ENCODE data around the gene TNIP3. TPM values are rescaled to one million over a fixed set of nuclear protein-coding genes. Genes with fewer than 3 reads are reported as not detected.

The TNIP3 gene
- total RNA-seq, 1 donor from 2014 or later = not detected

DNA sequence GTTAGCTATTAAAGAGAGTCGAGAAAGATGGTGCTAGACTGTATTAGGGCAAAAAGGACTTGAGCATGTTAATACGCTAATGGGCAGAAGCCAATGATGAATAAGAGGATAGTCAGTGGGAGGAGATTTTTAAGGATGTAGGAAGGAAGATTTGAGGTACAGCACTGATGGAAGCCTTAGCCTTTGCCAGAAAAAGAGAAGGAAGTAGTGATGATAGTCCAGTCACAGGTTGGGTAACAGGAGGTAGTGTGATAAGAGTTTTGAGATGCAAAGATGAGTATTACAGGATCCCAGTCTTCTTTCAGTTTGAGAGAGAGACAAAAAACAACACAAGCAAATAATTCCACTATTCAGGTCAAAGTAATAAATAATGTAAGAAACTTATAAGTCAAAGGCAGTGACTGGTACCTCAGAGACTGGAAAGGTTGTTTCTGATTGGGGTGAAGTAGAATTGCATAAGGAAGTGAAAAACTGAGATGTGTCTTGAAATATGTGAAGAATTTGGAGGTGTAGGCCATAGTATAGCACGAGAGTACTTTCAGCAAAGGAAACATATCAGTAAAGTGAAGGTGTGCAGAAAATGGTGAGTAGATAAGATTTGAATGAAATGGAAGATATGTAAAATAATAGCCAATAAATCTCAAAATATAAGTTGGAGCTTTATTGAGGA lies 69.7 kb downstream of the TNIP3 start:
- Histone ChIP-seq H3K27me3 (ENCODE audit: low read depth) (no peaks in the 10 kb centered on the region), H3K4me3 (no peak overlapping the region), H3K36me3 (no peaks in the 10 kb centered on the region), H3K4me1 (no peaks in the 10 kb centered on the region), H3K9me3 (replicated peaks) (no peaks in the 10 kb centered on the region), H3K27ac (replicated peaks) (no peak overlapping the region)
- no peak for DNase-seq
- TF ChIP-seq, protein P1, sequence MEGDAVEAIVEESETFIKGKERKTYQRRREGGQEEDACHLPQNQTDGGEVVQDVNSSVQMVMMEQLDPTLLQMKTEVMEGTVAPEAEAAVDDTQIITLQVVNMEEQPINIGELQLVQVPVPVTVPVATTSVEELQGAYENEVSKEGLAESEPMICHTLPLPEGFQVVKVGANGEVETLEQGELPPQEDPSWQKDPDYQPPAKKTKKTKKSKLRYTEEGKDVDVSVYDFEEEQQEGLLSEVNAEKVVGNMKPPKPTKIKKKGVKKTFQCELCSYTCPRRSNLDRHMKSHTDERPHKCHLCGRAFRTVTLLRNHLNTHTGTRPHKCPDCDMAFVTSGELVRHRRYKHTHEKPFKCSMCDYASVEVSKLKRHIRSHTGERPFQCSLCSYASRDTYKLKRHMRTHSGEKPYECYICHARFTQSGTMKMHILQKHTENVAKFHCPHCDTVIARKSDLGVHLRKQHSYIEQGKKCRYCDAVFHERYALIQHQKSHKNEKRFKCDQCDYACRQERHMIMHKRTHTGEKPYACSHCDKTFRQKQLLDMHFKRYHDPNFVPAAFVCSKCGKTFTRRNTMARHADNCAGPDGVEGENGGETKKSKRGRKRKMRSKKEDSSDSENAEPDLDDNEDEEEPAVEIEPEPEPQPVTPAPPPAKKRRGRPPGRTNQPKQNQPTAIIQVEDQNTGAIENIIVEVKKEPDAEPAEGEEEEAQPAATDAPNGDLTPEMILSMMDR (IDR thresholded peaks at IDR 0.05; ENCODE audit: borderline replicate concordance) = no peak
- intact Hi-C loops (cut with micrococcal nuclease) = no loop called here

DNA sequence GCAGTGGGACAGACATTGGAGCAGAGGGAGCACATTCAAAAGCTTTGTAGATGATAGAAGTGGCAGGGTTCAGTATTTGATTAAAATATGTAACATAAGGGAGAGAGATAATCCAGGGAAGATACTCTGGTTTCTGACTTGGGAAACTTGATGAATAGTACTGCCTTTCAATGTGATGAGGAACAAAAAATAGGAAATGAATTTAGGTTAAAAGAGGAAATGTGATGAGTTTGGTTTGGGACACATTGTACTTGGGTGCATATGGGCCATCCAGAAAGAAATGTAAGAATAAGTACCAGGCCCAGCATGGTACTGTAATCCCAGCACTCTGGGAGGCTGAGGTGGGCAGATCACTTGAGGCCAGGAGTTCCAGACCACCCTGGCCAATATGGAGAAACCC lies 70.9 kb downstream of the TNIP3 start:
- intact Hi-C loops (cut with micrococcal nuclease) = no loop called here
- H3K36me3 ChIP-seq = no peaks in the 10 kb centered on the region
- TF ChIP-seq, protein P1 (IDR thresholded peaks at IDR 0.05; ENCODE audit: borderline replicate concordance) = no peak
- no peak overlapping the region for H3K4me3 ChIP-seq
- H3K9me3 ChIP-seq (replicated peaks) = no peaks in the 10 kb centered on the region
- H3K27ac ChIP-seq (replicated peaks) = no peak overlapping the region
- H3K27me3 ChIP-seq (ENCODE audit: low read depth) = no peaks in the 10 kb centered on the region
- H3K4me1 ChIP-seq = no peaks in the 10 kb centered on the region
- DNase-seq = no peak

DNA sequence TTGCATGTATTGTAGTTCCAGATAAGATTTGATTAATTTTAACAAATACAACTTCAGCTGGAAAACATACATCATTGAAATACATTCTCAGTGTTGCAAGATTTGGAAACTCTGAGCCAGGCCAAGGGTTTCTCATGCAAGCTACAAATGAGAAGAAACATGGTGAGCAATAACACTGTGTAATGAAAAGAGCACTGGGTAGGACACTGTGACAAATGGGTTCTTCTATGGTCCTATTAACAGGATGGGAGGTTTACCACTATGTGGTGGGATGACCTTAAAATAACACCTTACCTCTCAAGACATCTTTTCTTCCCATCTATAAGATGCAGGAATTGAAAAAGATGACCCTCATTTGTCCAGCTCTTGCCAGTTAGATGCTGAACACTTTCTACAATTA lies 72.2 kb downstream of the TNIP3 start:
- no peaks in the 10 kb centered on the region for H3K9me3 ChIP-seq (replicated peaks)
- no peak overlapping the region for H3K27ac ChIP-seq (replicated peaks)
- TF ChIP-seq, protein P1 (IDR thresholded peaks at IDR 0.05; ENCODE audit: borderline replicate concordance) = no peak
- no peak for DNase-seq
- intact Hi-C loops (cut with micrococcal nuclease) = no loop called here
- H3K4me3 ChIP-seq = no peak overlapping the region
- no peaks in the 10 kb centered on the region for H3K36me3 ChIP-seq
- no peaks in the 10 kb centered on the region for H3K27me3 ChIP-seq (ENCODE audit: low read depth)
- H3K4me1 ChIP-seq = no peaks in the 10 kb centered on the region

DNA sequence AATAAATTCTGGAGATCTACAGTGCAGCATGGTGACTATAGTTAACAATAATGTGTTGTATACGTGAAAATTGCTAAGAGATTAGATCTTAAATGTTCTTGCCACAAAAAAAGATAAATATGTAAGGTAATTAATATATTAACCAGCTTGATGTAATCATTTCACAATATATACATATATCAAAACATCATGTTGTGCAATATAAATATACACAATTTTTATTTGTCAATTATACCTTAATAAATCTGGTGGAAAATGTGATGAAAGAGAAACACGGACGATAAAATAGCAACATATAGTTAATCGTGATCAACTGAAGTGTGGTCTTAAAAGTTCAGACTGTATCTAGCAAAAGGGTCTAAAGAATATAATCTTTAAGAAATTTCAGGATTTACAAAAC lies 75.3 kb downstream of the TNIP3 start:
- TF ChIP-seq, protein P1 (IDR thresholded peaks at IDR 0.05; ENCODE audit: borderline replicate concordance) = no peak
- Histone ChIP-seq H3K4me3 (no peak overlapping the region), H3K36me3 (no peaks in the 10 kb centered on the region), H3K4me1 (no peaks in the 10 kb centered on the region), H3K27me3 (ENCODE audit: low read depth) (no peaks in the 10 kb centered on the region), H3K27ac (replicated peaks) (no peak overlapping the region), H3K9me3 (replicated peaks) (no peaks in the 10 kb centered on the region)
- no peak for DNase-seq
- intact Hi-C loops (cut with micrococcal nuclease) = loop anchor here (10.0 kb wide), 1 partner anchor 64 kb away; no protein-coding TSS in a partner anchor

Other genes starting within 250 kb of the TNIP3 start
- gene PRDM5, start 241.6 kb downstream of the TNIP3 start, total RNA-seq = 12.2 TPM
- gene NDNF, start 91.8 kb downstream of the TNIP3 start, total RNA-seq = 6.8 TPM
- gene QRFPR, start 216.7 kb upstream of the TNIP3 start, total RNA-seq = 0.25 TPM